ENCODE measurements around the gene ACR.

ACR gene

DNA sequence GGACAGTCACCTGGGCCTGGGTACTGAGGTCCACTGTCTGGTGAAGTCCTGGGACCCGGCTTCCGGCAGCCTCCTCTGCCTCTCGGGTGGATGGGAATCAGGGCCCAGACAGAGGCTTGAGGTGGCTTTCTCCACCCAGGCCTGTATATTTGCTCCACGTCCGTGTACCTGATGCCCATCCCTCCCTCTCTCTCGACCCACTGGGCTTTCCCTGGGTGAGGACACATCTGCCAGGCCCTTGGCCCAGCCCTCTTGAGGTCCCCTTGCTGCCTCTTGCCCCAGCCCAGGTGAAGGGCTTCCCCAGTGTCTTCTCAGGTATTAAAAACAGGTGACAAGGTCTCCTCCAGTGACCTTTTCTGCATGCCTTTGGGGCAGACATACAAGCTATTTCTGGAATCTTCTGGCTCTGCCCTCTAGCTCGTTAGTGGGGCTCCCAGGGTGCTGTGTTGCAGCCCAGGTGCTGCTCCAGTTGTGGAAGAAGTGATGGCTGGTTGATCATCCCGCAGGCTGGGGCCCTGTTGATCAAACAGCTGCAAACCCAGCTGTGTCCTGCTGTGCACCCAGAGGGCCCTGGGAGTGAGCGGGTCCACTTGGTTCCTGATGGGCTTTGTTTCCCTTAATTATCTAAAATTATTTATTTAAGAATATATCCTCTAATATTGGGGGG, 25.5 kb upstream of the ACR start:
- no peak for DNase-seq (ENCODE audit: low read depth)
- TF ChIP-seq, protein P1, sequence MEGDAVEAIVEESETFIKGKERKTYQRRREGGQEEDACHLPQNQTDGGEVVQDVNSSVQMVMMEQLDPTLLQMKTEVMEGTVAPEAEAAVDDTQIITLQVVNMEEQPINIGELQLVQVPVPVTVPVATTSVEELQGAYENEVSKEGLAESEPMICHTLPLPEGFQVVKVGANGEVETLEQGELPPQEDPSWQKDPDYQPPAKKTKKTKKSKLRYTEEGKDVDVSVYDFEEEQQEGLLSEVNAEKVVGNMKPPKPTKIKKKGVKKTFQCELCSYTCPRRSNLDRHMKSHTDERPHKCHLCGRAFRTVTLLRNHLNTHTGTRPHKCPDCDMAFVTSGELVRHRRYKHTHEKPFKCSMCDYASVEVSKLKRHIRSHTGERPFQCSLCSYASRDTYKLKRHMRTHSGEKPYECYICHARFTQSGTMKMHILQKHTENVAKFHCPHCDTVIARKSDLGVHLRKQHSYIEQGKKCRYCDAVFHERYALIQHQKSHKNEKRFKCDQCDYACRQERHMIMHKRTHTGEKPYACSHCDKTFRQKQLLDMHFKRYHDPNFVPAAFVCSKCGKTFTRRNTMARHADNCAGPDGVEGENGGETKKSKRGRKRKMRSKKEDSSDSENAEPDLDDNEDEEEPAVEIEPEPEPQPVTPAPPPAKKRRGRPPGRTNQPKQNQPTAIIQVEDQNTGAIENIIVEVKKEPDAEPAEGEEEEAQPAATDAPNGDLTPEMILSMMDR (IDR thresholded peaks at IDR 0.05; ENCODE audit: control insufficient read depth, insufficient read depth, low read depth, low read length, missing control alignments) = no peak
- no peak overlapping the region for H3K4me3 ChIP-seq (ENCODE audit: control insufficient read depth, low read depth, low read length)

DNA sequence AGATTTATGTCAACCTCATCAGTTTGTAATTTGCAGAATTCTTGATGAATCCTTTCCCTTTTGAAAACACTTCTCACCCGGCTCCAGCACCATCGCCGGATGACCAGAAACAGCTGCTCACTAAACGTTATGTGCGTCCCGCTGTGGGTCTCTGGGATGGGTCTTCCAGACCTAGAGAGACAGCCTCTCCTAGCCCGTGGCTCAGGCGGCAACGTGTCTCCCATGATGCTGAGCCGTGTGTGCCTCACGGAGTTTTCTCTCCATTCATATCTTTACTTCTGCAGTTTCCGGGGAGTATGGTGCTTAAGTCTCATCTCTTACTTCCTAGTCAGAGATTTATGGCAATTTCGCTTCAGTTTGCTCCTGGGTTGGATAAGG, 25.0 kb upstream of the ACR start:
- TF ChIP-seq, protein P1 (IDR thresholded peaks at IDR 0.05; ENCODE audit: control insufficient read depth, insufficient read depth, low read depth, low read length, missing control alignments) = no peak
- no peak for DNase-seq (ENCODE audit: low read depth)
- H3K4me3 ChIP-seq (ENCODE audit: control insufficient read depth, low read depth, low read length) = no peak overlapping the region

DNA sequence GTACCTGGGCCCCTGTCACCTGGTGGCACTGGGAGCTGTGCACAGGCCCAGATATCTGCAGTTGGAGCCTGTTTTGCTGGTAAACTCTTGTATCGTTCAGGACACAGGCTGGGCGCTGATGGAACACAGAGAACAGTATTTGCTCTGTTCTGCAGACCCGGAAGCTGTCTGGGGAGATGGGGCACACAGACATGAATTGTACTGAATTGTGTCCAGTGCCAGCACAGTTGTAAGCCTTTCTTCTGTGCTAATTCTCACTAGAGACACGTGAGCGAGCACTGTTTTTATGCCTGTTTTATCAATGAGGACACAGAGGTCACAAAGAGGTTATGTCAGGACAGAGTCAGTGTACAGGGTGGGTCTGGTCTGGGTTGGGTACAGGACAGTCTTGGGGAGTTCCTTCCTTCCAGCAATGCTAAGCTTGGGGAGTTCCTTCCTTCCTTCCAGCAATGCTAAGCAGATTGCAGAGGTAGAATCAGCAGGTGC, 24.4 kb upstream of the ACR start:
- no peak for DNase-seq (ENCODE audit: low read depth)
- TF ChIP-seq, protein P1 (IDR thresholded peaks at IDR 0.05; ENCODE audit: control insufficient read depth, insufficient read depth, low read depth, low read length, missing control alignments) = no peak

DNA sequence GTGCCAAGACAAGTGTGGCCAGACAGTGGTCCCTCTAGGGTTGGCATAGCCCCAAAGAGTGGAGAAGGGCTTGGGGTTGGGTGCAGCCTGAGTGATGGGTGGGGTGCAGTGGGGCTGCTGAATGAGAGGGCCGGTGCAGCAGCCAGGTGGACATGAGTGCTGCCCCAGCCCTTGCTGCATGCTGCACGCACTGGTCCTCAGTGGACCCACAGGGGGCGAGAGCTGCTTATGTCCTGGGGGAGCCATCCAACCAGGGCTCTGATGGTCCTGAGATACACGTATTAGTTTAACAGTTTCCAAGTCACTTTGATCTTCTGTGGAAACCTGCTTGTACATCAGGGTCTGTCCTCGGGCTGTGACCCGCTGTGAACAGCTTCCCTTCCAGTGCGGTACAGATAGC, 23.9 kb upstream of the ACR start:
- H3K4me3 ChIP-seq (ENCODE audit: control insufficient read depth, low read depth, low read length) = no peak overlapping the region
- DNase-seq (ENCODE audit: low read depth) = no peak
- TF ChIP-seq, protein P1 (IDR thresholded peaks at IDR 0.05; ENCODE audit: control insufficient read depth, insufficient read depth, low read depth, low read length, missing control alignments) = no peak

More for the DNA sequence above, 24.4 kb upstream of the ACR start:
- H3K4me3 ChIP-seq (ENCODE audit: control insufficient read depth, low read depth, low read length) = no peak overlapping the region

DNA sequence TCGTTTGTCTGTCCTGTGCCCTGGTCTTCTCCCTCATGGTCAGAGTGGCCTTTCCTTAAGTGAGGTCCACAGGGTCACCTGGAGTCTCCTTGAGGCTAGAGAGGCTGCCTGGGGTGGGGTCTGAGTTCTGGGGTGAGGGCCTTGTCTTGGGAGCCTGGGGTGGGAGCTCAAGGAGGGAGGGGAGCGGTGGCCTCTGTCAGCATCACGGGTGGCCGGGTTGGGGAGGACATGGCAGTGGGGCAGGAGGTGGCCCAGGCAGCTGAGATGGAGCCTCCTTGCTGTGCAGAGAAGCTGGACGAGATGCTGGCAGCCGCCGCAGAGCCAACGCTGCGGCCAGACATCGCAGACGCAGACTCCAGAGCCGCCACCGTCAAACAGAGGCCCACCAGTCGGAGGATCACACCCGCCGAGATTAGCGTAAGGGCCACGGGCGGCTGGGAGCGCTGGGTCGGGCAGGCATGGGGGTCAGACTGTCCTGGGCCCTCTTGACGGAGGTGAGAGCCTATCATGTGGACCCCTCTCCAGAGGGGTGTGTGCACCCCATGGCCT, 23.3 kb upstream of the ACR start:
- TF ChIP-seq, protein P1 (IDR thresholded peaks at IDR 0.05; ENCODE audit: control insufficient read depth, insufficient read depth, low read depth, low read length, missing control alignments) = no peak

DNA sequence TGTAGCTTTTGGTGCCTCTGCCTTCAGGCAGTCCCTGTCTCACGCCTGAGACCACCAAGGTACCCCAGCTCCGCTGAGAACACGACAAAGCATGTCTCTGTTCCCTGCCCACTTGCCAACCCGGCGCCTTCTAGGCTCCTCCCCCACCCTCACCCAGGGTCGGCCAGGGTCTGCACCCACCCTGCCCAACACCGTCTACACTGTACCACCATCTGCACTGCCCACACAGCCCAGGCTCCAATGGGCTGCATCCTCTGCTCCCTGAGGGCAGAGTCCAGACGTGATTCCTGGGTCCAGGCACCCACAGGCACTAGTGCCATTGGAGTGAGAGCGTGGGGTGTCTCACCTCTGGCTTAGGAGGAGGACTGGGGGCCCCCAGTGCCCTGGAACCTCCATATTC, 22.8 kb upstream of the ACR start:
- H3K4me3 ChIP-seq (ENCODE audit: control insufficient read depth, low read depth, low read length) = no peak overlapping the region
- no peak for DNase-seq (ENCODE audit: low read depth)
- TF ChIP-seq, protein P1 (IDR thresholded peaks at IDR 0.05; ENCODE audit: control insufficient read depth, insufficient read depth, low read depth, low read length, missing control alignments) = no peak

More for the DNA sequence above, 23.3 kb upstream of the ACR start:
- DNase-seq (ENCODE audit: low read depth) = no peak
- H3K4me3 ChIP-seq (ENCODE audit: control insufficient read depth, low read depth, low read length) = no peak overlapping the region

Measured in AG09309 (cell line).